Mesothelial cell of epicardium (in vitro differentiated cells): ENCODE results near the gene STK4. TPM values are rescaled to one million over a fixed set of nuclear protein-coding genes. Genes with fewer than 3 reads are reported as not detected.

Source experiments
- DNase-seq, 2 experiments: peaks; one replicate each; pipeline ENCODE4 v3.0.0; 2021; ENCODE audit warnings: low spot score in 2 of 2; ENCODE audit not compliant: unreplicated experiment in 2 of 2
- H3K27ac Mint-ChIP-seq: 2 replicates; pipeline ENCODE4 v1.8.0; 2021; ENCODE audit warnings: mixed read lengths
- H3K27me3 Mint-ChIP-seq: 2 replicates; pipeline ENCODE4 v1.8.0; 2021; ENCODE audit warnings: low read depth, mixed read lengths
- H3K36me3 Mint-ChIP-seq: 2 replicates; pipeline ENCODE4 v1.8.0; 2021; ENCODE audit warnings: mixed read lengths
- H3K4me1 Mint-ChIP-seq: 2 replicates; pipeline ENCODE4 v1.8.0; 2021; ENCODE audit warnings: mixed read lengths
- H3K4me3 Mint-ChIP-seq: 2 replicates; pipeline ENCODE4 v1.8.0; 2021; ENCODE audit warnings: mild to moderate bottlenecking, moderate library complexity, mixed read lengths
- H3K9me3 Mint-ChIP-seq: 2 replicates; pipeline ENCODE4 v1.8.0; 2021; ENCODE audit warnings: mixed read lengths
- total RNA-seq: library from RNA; stranded (reverse); gene quantifications from 3 replicates; pipeline ENCODE4 v1.2.1, GENCODE V29; 2021
- TF ChIP-seq, protein P1 (sequence below): fragments of 200-600 bp; sonication (generic); IDR thresholded peaks from one replicate; pipeline ENCODE4 v1.5.0; 2021; ENCODE audit warnings: antibody characterized with exemption; ENCODE audit not compliant: unreplicated experiment

STK4 gene
- total RNA-seq, 1 donor from 2014 or later: 29.9 TPM

- Mint-ChIP-seq H3K27me3 (no peaks in the 10 kb centered on the region), H3K9me3 (no peaks in the 10 kb centered on the region), H3K36me3 (peaks cover 11% of the 10 kb centered on the region), H3K4me1 (no peaks in the 10 kb centered on the region), H3K4me3 (no peak overlapping the region), H3K27ac (no peak overlapping the region)
- TF ChIP-seq, protein P1, sequence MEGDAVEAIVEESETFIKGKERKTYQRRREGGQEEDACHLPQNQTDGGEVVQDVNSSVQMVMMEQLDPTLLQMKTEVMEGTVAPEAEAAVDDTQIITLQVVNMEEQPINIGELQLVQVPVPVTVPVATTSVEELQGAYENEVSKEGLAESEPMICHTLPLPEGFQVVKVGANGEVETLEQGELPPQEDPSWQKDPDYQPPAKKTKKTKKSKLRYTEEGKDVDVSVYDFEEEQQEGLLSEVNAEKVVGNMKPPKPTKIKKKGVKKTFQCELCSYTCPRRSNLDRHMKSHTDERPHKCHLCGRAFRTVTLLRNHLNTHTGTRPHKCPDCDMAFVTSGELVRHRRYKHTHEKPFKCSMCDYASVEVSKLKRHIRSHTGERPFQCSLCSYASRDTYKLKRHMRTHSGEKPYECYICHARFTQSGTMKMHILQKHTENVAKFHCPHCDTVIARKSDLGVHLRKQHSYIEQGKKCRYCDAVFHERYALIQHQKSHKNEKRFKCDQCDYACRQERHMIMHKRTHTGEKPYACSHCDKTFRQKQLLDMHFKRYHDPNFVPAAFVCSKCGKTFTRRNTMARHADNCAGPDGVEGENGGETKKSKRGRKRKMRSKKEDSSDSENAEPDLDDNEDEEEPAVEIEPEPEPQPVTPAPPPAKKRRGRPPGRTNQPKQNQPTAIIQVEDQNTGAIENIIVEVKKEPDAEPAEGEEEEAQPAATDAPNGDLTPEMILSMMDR: no peak
- no peak for DNase-seq
Measured at GRCh38 chr20:45052698-45053429, 86.6 kb downstream of the STK4 start.

DNA sequence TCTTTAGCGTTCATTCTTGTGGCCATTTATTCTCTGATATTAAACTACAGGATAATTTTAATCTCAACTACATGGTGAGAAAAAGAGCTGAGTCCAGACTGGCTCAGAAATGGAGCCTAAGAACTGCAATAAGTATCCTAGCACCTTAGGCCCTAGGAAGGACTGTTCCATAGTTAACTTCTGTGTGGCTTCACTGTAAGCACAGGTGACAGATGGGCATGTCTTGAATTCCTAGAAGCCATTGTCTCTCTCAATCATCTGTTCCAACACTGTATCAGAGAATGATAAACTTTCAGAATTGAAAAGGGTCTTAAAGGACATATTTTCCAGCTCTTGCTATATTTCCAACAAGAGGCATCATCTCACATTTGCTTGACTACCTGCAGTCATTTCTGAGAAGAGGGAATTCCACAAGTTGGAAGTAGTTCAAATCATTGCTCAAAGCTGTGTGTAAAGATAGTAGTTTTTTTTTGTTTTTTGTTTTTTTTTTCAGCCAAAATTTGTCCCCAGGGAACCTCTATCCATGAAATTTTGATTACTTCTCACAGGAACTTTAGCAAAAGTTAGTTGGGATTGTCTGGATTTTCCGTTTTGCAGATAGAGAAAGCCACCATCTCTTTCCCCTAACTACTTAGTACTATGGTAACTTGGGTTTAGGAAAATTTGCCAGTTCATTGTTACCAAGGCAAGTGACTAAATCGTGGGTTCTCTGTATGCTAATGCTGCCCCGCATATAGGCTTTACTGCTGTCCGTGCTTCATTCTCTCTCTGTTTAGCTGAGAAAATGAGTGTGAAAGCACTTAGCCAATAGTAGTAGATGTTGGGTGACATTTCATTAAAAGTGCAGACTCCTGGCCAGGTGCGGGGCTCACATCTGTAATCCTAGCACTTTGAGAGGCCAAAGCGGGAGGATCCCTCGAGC lies 87.4 kb downstream of the STK4 start:
- H3K27ac Mint-ChIP-seq: no peak overlapping the region
- TF ChIP-seq, protein P1: no peak
- no peak overlapping the region for H3K4me3 Mint-ChIP-seq
- H3K4me1 Mint-ChIP-seq: no peaks in the 10 kb centered on the region
- H3K9me3 Mint-ChIP-seq: no peaks in the 10 kb centered on the region
- no peak for DNase-seq
- H3K27me3 Mint-ChIP-seq: no peaks in the 10 kb centered on the region
- H3K36me3 Mint-ChIP-seq: peaks cover 11% of the 10 kb centered on the region

DNA sequence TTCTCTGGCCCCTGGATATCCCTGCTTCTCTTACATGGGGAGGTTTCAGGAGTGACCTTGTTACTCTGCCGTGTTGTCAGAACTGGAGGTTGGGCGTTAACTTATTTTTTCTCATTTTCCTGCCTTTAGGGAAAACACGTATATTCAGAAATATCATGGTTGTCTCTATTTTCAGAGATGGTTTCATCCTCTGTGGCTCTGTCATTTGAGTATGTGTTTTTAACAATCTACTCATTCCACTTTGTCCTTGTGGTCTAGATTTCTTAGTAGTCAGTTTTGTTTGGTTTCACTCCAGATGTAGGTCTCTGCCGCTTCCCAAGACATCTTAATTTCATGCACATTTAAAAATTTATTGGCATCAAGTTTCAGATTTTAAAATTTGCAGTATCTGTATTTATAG lies 88.7 kb downstream of the STK4 start:
- TF ChIP-seq, protein P1: no peak
- H3K27me3 Mint-ChIP-seq: no peaks in the 10 kb centered on the region

GRCh38 chr20:45056473-45057173 lies 90.3 kb downstream of the STK4 start:
- Mint-ChIP-seq H3K27ac (no peak overlapping the region), H3K9me3 (no peaks in the 10 kb centered on the region), H3K4me3 (no peak overlapping the region), H3K27me3 (no peaks in the 10 kb centered on the region), H3K4me1 (no peaks in the 10 kb centered on the region), H3K36me3 (peaks cover 11% of the 10 kb centered on the region)
- TF ChIP-seq, protein P1: no peak
- DNase-seq: no peak

More for the DNA sequence above, 88.7 kb downstream of the STK4 start:
- Mint-ChIP-seq H3K27ac (no peak overlapping the region), H3K4me1 (no peaks in the 10 kb centered on the region), H3K9me3 (no peaks in the 10 kb centered on the region), H3K4me3 (no peak overlapping the region), H3K36me3 (peaks cover 11% of the 10 kb centered on the region)
- DNase-seq: no peak

GRCh38 chr20:45058168-45058850 lies 92.0 kb downstream of the STK4 start:
- Mint-ChIP-seq H3K4me1 (no peaks in the 10 kb centered on the region), H3K27me3 (no peaks in the 10 kb centered on the region), H3K4me3 (no peak overlapping the region), H3K36me3 (peaks cover 13% of the 10 kb centered on the region), H3K27ac (no peak overlapping the region), H3K9me3 (peaks cover 2% of the 10 kb centered on the region)
- TF ChIP-seq, protein P1: no peak
- no peak for DNase-seq
